GM21737 (cell line): ENCODE data around the gene FOXP4.

Experiments used
- ATAC-seq: cut with Tn5 transposase; IDR thresholded peaks from one replicate; pipeline ENCODE4 v1.9.1; 2021; ENCODE audit warnings: mild to moderate bottlenecking, moderate library complexity; ENCODE audit not compliant: unreplicated experiment

FOXP4 gene

DNA sequence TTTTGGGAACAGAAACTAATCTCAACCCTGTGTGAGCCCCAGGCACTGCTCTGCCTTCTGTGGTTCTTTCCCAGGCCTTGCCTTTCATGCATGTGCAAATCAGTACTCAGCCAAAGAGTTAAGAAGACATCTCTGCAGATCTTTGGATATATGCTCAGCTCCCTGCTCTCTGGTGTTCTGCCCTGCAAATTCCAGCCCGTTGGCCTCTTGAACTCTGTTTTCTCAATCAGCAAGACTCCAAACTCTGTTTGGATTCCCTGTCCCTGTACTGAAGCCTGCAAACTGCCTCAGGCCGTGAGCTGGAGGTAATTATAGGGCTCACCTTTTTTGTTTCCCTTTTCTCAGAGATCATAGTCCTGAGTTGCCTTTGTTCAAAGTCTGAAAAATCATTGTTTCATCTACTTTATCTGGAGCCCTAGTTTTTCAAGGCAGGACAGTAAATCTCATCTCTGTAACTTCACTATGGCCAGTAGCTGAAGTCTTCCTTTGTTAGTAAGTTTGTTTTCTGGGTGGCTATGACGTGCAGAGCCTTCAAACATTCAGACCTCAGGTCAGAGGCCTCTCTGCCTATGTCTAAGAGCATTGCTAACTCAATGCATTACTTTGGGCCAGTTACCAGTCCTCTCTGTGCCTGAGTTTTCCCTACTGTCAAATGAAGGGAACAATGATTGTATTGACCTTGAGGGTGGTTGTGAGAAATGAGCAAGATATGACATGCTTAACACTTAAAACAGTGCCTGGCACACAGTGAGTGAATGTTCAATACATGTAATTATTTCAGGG is 76.2 kb downstream of the FOXP4 start:
- ATAC-seq: no peak

DNA sequence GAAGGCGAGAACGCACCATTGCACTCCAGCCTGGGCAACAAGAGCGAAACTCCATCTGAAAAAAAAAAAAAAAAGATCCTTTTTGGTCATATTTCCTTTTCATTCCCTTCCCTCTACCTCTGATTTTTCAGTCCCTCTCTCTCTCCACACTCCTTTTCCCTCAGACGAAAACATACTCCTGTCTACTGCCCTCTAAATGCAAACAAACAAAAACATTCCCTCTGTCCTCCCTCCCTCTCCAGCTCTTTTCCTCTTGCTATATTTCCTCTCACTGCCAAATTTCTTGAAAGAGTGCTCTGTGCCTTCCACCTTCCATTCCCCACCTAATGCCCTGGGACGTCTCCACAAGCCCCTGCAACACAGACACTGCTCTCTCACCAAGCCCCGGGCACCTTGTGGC is 77.1 kb downstream of the FOXP4 start:
- ATAC-seq: no peak

DNA sequence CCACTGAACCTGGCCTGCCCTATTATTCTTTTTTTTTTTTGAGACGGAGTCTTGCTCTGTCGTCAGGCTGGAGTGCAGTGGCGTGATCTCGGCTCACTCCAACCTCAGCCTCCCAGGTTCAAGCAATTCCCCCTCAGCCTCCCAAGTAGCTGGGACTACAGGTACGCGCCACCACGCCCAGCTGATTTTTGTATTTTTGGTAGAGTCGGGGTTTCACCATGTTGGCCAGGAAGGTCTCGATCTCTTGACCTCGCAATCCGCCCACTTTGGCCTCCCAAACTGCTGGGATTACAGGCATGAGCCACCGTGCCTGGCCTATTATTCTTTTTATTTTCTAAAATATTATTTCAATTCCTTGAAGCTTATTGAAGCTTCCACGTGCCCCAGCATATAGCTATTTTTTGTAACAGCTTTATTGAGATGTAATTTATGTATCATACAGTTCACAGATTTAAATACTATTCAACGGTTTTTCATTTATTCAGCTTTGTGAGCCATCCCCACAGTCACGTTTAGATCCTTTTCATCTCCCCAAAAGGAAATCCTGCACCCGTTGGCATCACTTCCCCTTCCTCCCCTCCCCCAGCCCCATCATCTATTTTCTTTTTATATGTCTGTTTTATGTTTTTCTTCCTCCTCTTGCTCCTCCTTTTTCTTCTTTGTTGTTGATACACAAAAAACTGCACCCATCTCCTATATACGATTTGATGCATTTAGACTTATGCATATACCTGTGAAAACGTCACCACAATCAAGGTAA is 78.6 kb downstream of the FOXP4 start:
- no peak for ATAC-seq

DNA sequence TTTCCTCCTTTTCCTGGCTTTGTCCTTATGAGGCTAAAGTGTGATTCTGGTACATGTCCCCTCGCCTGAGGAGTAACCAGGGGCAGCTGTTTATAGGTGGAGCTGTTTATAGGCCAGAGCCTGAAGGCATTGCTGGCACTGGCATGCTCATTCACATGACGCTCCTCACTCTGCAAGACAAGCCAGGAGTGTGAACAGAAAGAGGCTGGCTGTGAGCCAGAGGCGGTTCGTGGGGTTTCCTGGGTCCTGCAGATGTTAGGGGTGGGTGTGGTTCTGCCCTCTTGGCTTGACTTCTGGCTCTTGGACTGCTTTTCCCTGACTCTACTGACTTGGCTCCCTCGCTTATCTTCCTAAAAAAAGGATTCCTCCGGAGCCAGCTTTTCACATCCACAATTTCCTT is 79.3 kb downstream of the FOXP4 start:
- no peak for ATAC-seq

DNA sequence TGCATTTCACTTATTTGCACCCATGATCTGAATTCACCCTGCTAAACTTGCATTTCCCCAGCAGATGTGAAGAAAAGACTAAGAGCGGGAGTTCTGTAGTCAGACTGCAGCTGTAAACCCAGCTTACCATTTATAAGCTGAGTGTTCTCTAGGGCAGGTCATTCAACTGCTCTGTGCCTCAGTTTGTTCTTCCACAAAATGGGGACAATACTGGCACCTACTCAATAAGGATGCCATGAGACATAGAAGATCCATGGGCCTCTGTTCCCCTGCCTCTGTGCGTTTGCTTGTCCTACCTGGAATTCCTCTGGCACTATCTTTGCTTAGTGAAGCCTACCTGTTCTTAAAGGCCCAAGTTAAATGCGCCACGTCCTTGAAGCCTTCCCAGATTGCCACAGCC is 79.8 kb downstream of the FOXP4 start:
- ATAC-seq: no peak

DNA sequence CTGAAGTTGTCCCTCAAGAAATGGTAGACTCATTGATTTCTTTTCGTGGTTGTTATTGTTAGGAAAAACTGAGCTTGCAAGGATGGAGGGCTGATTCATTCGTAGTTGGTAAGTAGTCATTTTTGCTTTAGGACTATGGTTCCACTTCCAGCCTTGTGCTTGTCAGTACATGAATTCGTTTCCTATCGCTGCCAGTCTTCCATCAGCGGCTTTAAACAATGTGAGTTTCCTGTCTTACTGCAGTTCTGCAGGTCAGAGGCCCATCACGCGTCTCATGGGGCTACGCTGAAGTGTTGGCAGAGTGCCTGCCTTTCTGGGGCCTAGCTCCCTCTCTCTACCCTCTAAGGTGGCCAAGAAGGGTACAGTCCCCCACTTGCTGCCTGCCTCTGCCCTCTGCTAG is 80.7 kb downstream of the FOXP4 start:
- no peak for ATAC-seq

DNA sequence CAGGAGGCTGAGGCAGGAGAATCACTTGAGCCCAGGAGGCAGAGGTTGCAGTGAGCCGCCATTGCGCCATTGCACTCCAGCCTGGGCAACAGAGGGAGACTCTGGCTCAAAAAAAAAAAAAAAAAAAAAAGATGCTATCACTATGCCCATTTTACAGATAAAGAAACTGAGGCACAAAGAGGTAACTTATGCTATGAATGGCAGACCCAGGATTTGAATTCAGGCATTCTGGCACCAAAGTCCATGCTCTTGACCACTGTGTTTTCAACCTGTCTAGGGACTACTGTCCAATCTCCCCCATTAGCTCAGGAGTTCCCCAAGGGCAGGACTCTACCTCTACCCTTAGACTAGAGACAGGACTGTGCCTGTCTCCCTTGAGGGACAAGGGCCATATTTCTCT is 82.9 kb downstream of the FOXP4 start:
- ATAC-seq: no peak

DNA sequence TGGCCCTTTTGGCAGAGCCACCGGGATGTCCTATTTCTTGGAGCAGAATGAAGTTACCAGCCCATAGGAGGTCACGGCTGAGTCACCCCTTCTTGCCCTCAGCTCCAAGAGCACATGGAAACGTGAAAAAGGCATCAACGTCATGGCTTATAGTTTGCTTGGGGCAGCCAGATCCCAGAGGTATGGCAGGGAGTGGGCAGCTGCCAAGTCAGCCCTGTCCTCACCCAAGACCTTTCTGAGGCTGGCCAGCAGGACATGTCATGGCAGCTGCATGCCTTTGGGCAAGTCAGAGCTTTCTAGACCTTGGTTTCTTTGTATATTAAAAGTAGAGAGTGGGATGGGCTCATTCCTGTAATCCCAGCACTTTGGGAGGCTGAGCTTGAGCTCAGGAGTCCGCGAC is 83.9 kb downstream of the FOXP4 start:
- ATAC-seq: no peak

DNA sequence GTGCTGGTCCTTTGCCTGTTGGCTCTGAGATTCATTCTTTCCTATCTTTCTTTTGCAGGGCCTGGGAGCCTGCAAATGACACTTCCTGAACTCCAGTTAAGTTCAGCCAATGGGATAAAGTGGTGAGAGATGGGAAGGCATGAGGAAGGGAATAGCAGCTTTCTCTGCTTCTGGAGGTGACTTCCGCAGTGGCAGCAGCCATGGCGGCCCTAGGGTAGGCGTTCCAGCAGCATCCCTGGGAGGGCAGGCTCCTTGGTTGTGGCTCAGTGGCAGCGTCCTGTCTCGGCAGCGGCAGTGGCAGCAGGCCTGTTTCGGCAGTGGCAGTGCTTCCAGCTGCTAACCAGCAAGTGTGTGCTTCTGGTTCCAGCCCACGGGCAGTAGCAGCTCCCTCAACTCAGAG is 84.8 kb downstream of the FOXP4 start:
- no peak for ATAC-seq

DNA sequence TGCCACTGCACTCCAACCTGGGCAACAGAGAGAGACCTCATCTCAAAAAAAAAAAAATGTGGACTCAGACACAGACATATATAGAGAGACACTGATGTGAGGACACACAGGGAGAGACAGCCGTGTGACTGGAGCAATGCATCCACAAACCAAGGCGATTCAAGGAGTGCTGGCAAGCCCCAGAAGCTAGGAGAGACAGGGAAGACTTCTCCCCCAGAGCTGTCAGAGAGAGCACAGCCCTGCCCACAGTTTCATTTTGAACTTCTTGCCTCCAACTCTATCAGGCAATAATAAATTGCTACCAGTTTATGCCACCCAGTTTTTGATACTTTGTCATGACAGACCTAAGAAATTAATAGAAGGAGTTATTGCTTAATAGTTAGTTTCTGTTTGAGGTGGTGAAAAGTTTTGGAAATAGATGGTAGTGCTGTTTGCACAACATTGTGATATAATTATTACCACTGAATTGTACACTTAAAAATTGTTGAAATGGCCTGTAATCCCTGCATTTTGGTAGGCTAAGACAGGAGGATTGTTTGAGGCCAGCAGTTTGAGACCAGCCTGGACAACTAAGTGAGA is 87.0 kb downstream of the FOXP4 start:
- no peak for ATAC-seq

DNA sequence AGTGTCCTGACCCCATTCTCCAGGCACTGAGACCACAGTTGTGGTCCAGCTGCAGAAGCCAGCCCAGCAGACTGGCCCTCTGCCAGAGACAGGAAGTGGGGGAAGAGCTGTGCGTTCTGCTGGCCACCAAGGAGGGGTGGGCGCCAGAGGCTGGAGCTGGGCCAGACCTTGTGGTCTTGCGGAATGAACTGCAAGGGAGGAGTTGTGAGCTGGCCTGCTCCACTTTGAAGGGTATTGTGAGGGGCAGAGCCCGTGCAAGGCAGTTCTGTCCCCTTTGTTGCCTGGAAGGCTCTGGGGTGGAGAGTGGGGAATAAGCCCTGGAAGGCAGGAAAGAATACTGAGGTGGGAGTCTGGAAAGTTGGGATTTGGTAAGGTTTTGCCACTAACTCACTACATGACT is 88.5 kb downstream of the FOXP4 start:
- no peak for ATAC-seq

DNA sequence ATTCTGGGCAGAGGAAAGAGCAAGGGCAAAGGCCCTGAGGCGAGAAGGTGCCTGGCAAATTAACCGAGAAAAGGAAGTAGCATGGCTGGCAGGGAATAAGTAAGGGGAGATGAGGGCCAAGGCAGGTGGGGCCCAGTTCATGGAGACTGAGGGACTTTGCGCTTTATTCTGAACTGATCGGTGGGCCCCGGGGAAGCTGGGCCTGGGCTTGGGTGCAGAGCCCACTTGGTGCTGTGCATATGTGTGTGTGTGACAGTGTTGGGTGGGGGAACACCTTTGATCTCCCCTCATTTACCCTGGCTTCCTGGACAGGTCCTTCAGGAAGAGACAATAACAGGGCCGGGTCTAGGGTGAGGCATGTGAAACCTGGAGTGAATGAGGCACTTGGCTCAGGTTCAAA is 89.2 kb downstream of the FOXP4 start:
- no peak for ATAC-seq

DNA sequence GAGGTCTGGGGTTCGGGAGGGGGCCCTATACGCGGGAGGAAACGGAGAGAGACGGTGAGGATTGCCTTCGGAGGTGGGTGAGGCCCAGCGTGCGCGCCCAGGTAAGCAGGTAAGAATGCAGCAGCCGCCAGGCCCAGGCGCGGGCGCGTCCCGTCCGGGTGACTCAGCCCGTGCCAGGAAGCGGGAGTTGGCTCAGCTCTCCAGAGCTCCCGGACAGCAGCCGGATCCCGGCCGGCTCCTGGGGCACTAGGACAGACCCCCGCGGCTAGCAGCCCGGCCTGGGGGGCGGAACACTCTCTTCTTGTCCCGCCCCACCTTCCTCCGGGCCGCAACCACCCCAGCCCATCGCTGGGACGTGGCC is 90.6 kb downstream of the FOXP4 start:
- ATAC-seq: no peak

DNA sequence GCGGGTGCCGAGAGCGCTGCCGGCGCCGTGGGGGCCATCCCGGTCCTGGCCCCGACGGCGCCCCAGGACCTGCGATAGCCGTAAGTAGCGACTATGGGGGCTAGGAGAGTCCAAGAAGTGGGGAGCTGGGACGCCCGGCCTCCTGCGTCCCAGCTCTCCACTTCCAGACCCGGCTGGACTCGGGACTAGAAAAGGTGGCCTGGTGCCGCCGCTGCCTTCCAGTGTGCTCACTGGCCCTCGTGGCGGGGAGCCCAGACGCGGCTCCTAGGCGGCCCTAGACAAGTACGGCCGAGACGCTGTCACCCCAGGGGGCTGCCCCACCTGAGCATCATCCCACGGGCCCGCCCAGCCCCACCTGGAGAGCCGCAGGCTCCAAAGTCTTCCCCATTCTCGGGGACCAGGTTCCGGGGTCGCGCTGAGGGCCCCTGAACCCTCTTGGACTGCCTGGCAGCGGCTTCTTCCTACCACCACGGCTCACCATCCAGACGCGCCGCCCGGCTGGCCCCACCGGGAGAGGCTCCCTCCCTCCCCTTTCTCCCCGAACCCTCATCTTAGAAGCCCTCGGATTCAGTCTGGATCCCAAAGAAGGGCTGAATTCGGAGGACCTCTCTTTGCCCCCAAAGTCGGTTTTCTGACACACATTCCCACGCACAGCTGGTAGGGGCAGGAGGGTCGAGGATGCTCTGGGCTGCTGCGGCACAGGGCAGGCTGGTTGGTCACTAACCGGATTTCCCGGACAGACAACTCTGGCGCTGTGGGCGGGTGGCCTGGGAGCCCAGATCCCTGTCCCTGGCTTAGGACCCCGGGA is 91.2 kb downstream of the FOXP4 start:
- ATAC-seq: no peak

DNA sequence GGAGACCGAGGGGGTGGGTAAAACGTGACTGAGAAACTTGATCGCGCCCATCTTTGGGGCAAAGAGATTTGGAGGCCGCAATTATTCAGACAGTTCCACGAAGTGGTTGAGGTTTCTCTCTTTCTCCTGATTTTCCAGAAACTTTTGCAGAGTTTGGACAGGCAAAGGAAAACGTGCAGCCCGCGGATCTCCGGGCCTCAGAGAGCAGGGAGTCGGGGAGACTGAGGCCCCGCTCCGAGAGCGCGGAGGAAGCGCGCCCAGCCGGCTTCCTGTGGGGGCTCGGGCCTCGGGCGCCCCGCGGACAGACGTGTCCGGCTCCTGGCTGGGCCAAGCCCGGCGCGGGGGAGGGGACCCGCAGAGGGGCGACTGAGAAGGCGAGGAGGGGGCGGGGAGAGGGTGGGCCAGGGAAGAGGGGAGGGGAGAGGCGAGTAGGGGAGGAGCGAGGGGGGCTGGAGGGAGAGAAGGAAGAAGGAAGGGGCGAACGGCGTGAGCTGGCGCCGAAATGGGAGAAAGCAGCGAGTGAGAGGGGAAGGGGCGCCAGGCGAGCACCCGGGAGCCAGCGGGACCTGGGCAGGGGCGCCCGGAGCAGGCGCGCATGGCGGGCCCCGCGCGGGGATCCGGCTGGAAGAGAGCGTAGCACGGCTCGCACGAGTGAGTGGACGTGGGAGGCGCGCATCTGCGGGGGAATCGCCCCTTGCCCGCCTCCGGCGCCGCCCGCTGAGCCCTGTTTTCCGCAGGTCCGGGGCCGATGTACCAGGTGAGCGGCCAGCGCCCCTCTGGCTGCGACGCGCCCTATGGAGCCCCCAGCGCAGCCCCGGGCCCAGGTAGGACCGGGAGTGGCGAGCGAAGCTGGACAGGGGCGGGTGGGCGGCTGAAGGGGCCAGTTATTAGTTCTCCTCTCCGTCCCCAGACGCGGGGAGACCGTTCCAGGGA is 92.1 kb downstream of the FOXP4 start, which contains the start of gene MDFI:
Gene MDFI (plus strand): TSS at position 467 of the 933 bp plus-strand sequence. CDS start 282 bp downstream, at position 749.
- no peak for ATAC-seq

DNA sequence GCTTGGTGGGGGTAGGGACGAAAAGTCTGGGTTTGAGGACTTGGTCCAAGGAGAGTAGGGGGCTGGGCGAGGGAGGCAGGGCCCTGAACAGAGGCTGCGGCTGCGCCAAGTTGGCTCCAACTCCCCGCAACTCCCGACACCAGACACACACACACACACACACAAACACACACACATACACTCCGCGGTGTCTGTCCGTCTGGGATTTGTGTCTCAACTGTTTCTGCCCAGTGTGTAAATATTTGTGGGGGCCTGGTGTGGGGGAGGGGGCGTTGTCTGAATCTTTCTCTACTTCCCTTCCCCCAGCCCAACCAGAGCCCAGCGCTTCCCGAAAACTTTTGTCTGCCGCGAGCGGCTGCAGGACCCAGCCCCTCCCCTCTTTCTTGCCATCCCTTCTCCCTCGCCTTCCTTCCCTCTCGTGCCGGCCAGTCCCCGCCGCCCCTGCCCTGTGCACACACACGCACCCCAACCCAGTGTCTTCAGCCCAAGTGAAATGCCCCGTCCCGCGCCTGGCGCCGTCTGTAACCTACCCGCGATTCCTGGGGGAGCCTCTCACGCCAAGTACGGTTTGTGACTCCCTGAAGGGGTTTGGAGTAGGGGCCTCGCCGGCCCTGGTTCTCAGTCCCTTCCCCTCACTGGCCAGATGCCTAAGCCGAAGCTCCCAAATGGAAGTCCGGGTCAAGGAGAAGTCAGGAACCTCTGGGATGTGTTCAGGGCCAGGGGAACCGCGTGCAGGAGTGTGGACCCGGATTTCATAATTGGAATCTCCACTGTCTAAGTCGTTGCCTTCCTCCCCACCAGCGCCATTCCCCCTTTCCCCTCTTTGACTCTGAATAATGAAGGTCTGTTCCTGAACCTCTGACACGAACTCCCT is 93.0 kb downstream of the FOXP4 start:
- ATAC-seq: no peak

DNA sequence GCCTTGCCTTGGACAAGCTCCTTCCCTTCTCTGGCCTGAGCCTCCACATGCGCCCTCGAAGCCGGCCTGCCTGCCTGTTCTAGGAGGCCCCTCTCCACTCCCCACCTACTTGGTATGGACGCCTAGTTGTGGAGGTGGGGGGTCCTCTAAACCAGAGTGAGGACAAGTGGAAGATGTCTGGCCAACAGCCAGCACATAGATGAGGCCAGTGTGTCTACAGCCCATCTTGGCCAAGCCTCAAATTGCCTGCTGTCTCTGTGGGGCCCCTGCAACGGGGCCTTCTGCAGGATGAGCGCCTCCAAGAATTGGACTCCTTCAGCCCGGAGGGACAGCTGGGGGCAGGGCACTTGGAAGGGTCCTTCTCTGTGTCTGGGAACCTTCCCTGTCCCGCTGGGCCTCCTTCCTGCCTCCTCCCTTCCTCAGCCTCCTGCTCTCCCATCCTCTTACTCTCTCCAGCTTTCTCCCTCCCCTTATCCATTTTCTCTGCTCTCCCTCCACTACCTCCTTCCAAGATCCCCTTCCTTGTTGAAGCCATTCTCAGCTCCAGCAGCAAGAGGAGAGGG is 93.7 kb downstream of the FOXP4 start:
- ATAC-seq: no peak

DNA sequence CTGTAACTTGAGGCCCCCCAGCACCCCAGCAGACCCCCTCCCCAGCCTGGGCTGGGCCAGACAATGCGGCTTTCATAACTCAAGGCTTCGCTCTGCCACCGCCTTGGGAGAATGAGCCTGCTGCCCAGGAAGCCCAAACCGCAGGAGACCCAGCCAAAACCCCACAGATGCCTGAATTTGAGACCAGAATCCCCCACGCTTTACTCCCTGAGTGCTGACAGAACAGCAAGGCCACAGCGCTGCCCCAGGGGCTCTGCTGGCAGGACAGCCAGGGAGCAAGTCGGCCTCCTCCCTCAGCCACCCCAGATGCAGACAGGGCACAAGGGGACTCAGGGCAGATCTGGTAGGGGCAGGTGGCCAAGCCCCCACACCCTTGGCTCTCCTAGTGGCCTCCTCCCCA is 94.2 kb downstream of the FOXP4 start:
- ATAC-seq: no peak

DNA sequence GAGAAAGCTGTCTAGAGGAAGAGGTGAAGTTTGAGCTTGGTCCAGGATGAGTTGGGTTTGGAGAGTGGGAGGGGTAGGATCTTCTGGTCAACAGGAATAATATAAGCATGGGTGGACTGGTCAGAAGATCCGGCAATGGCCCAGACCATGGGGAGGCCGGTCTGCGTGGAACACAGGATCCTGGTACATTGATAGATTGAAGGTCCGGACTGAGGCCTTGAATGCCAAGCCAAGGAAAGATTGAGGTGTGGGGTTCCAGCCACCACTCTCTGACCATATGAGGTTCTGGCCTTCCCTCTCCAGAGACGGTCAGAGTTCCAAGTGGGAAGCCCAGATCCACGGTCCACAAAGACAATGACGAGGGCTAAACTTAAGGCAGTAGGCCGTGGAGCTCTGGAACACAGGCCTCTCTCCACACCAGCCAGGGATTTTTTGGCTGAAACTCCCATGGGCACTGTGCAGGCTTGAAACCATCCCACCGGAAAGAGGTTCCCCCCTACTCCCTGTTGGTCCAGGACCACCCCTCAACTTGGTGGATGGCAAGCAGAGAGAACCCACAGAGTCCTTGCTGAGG is 95.3 kb downstream of the FOXP4 start:
- ATAC-seq: no peak
